ENCODE data around the gene TMEM62.

TMEM62 gene

DNA sequence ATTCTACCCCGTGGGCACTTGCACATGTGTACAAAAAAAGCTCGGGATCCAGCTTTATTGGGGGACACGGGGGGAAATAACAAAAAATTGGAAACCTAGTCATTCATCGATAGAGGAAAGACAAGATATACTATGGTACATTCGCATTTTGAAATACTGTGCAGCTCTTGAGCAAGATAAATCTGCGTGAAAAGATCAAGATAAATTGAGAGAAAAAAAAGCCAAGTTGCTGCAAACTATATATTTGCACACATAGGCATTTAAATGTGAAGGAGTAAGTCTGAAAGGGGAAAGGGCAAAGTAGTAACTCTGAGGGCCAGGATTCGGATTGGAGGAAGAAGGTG is 26.9 kb upstream of the TMEM62 start:
- Histone ChIP-seq H3K36me3 (replicated peaks; ENCODE audit: low read depth, low read length) (peaks cover 19% of the 10 kb centered on the region), H4K20me1 (ENCODE audit: insufficient read depth, low read length) (no peaks in the 10 kb centered on the region), H3K79me2 (ENCODE audit: low read length) (peaks cover 40% of the 10 kb centered on the region), H3K9ac (ENCODE audit: low read length) (peak overlapping the region; percentile 84), H3K4me2 (ENCODE audit: low read length) (peak overlapping the region; percentile 71), H3K27me3 (ENCODE audit: low read depth, low read length) (no peaks in the 10 kb centered on the region), H3K9me3 (ENCODE audit: insufficient read depth, low read length) (no peaks in the 10 kb centered on the region), H3K4me1 (ENCODE audit: low read length) (peaks cover 7% of the 10 kb centered on the region; the same call in 1 of the 2 replicates), H2AFZ (ENCODE audit: low read depth, low read length) (peak overlapping the region; percentile 48; the same call in 1 of the 2 replicates), H3K4me3 (ENCODE audit: low read length) (peak overlapping the region; percentile 92), H3K27ac (ENCODE audit: low read length) (peak overlapping the region; percentile 28)
- TF ChIP-seq, protein P1, sequence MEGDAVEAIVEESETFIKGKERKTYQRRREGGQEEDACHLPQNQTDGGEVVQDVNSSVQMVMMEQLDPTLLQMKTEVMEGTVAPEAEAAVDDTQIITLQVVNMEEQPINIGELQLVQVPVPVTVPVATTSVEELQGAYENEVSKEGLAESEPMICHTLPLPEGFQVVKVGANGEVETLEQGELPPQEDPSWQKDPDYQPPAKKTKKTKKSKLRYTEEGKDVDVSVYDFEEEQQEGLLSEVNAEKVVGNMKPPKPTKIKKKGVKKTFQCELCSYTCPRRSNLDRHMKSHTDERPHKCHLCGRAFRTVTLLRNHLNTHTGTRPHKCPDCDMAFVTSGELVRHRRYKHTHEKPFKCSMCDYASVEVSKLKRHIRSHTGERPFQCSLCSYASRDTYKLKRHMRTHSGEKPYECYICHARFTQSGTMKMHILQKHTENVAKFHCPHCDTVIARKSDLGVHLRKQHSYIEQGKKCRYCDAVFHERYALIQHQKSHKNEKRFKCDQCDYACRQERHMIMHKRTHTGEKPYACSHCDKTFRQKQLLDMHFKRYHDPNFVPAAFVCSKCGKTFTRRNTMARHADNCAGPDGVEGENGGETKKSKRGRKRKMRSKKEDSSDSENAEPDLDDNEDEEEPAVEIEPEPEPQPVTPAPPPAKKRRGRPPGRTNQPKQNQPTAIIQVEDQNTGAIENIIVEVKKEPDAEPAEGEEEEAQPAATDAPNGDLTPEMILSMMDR (IDR thresholded peaks at IDR 0.05; ENCODE audit: low read depth, low read length): no peak
- TF ChIP-seq EZH2phosphoT487 (IDR thresholded peaks at IDR 0.05; ENCODE audit: low read depth): no peak

DNA sequence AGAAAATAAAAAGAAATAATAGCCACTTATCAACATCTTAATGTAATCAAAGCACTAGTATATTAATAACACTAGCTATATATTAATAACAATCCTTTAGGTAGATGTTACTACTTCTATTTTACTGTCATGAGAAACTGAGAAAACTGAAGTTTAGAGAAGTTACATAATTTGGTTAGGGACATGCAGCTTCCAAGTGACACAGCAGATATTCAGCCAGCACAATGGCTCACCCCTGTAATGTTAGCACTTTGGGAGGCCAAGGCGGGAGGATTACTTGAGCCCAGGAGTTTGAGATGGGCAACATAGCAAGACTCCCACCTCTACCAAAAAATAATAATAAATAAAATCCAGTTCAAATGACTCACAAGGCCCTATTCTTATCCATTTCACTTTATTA is 25.6 kb upstream of the TMEM62 start:
- Histone ChIP-seq H3K4me2 (ENCODE audit: low read length) (no peak overlapping the region), H3K4me3 (ENCODE audit: low read length) (no peak overlapping the region), H2AFZ (ENCODE audit: low read depth, low read length) (no peak overlapping the region), H3K9me3 (ENCODE audit: insufficient read depth, low read length) (no peaks in the 10 kb centered on the region), H3K36me3 (replicated peaks; ENCODE audit: low read depth, low read length) (peaks cover 13% of the 10 kb centered on the region), H3K4me1 (ENCODE audit: low read length) (peaks cover 7% of the 10 kb centered on the region; the same call in 1 of the 2 replicates), H3K79me2 (ENCODE audit: low read length) (peaks cover 31% of the 10 kb centered on the region), H3K27ac (ENCODE audit: low read length) (no peak overlapping the region), H4K20me1 (ENCODE audit: insufficient read depth, low read length) (no peaks in the 10 kb centered on the region), H3K9ac (ENCODE audit: low read length) (no peak overlapping the region), H3K27me3 (ENCODE audit: low read depth, low read length) (no peaks in the 10 kb centered on the region)
- TF ChIP-seq, protein P1 (IDR thresholded peaks at IDR 0.05; ENCODE audit: low read depth, low read length): no peak
- TF ChIP-seq EZH2phosphoT487 (IDR thresholded peaks at IDR 0.05; ENCODE audit: low read depth): no peak

DNA sequence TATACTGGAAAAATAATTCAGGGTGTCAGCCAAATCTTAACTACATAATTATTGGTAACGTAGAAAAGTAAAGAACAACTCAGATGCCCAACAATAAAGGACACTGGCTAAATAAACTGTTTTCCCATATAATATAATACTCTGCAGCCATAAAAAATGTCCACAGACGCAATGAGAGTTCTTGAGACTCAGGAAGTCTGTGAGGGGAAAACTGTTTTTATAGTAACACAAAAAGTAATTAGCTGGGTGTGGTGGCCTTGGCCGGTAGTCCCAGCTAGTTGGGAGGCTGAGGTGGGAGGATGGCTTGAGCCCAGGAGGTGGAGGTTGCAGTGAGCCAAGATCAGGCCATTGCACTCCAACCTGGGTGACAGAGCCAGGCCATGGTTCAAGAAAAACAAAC is 22.0 kb upstream of the TMEM62 start:
- Histone ChIP-seq H4K20me1 (ENCODE audit: insufficient read depth, low read length) (no peaks in the 10 kb centered on the region), H2AFZ (ENCODE audit: low read depth, low read length) (no peak overlapping the region), H3K27ac (ENCODE audit: low read length) (no peak overlapping the region), H3K9ac (ENCODE audit: low read length) (no peak overlapping the region), H3K79me2 (ENCODE audit: low read length) (no peaks in the 10 kb centered on the region), H3K36me3 (replicated peaks; ENCODE audit: low read depth, low read length) (no peaks in the 10 kb centered on the region), H3K4me1 (ENCODE audit: low read length) (no peaks in the 10 kb centered on the region), H3K4me2 (ENCODE audit: low read length) (no peak overlapping the region), H3K27me3 (ENCODE audit: low read depth, low read length) (no peaks in the 10 kb centered on the region), H3K9me3 (ENCODE audit: insufficient read depth, low read length) (no peaks in the 10 kb centered on the region), H3K4me3 (ENCODE audit: low read length) (no peak overlapping the region)
- TF ChIP-seq, protein P1 (IDR thresholded peaks at IDR 0.05; ENCODE audit: low read depth, low read length): no peak

DNA sequence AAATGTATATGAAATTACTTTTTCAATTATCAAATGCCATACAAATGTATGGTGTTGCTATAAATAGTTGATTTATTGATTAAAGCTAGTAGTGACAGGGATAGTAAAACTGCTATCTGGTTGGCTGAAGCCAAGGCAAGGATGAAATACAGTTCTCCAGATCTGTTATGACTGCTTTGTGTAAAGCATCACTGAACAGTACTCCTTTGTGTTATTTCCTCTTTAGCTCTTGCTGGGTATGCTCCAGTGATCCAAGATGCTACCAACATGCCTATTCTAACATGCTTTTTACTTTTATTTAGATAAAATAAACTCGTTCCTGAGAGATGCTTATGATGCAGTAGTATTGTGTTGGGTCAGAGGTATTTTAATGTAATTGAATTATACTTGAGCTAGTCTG is 15.1 kb upstream of the TMEM62 start:
- no peak overlapping the region for H3K4me3 ChIP-seq (ENCODE audit: low read length)
- no peak for TF ChIP-seq EZH2phosphoT487 (IDR thresholded peaks at IDR 0.05; ENCODE audit: low read depth)
- TF ChIP-seq, protein P1 (IDR thresholded peaks at IDR 0.05; ENCODE audit: low read depth, low read length): no peak
- H3K36me3 ChIP-seq (replicated peaks; ENCODE audit: low read depth, low read length): no peaks in the 10 kb centered on the region
- H3K79me2 ChIP-seq (ENCODE audit: low read length): no peaks in the 10 kb centered on the region
- peaks cover 14% of the 10 kb centered on the region for H3K4me1 ChIP-seq (ENCODE audit: low read length)
- H4K20me1 ChIP-seq (ENCODE audit: insufficient read depth, low read length): no peaks in the 10 kb centered on the region
- peaks cover 7% of the 10 kb centered on the region for H3K27me3 ChIP-seq (ENCODE audit: low read depth, low read length)
- H3K9me3 ChIP-seq (ENCODE audit: insufficient read depth, low read length): no peaks in the 10 kb centered on the region
- peak overlapping the region; percentile 21 for H3K4me2 ChIP-seq (ENCODE audit: low read length)
- H2AFZ ChIP-seq (ENCODE audit: low read depth, low read length): 0 out of 2 replicates have a peak overlapping the region, but pooled peaks have one; percentile 4
- no peak overlapping the region for H3K9ac ChIP-seq (ENCODE audit: low read length)
- no peak overlapping the region for H3K27ac ChIP-seq (ENCODE audit: low read length)

Measured in OCI-LY3 (cell line).